SK-N-MC (cell line): Measurements from ENCODE around the gene RNASEH1.

Source experiments
- EZH2 ChIP-seq: fragments of 200-600 bp; sonication (generic); IDR thresholded peaks from one replicate; pipeline ENCODE4 v1.6.1; 2017; ENCODE audit warnings: antibody characterized with exemption
- FOXP2 ChIP-seq: optimal IDR thresholded peaks from 2 replicates; pipeline ENCODE3; 2011; ENCODE audit warnings: mild to moderate bottlenecking, moderate library complexity; ENCODE audit not compliant: insufficient read depth; ENCODE audit errors: extremely low read length, control extremely low read depth
- POLR2AphosphoS5 ChIP-seq: IDR thresholded peaks from 2 replicates; pipeline ENCODE4 v1.6.1; 2012; ENCODE audit warnings: mild to moderate bottlenecking, low read depth, low read length, borderline replicate concordance

DNA sequence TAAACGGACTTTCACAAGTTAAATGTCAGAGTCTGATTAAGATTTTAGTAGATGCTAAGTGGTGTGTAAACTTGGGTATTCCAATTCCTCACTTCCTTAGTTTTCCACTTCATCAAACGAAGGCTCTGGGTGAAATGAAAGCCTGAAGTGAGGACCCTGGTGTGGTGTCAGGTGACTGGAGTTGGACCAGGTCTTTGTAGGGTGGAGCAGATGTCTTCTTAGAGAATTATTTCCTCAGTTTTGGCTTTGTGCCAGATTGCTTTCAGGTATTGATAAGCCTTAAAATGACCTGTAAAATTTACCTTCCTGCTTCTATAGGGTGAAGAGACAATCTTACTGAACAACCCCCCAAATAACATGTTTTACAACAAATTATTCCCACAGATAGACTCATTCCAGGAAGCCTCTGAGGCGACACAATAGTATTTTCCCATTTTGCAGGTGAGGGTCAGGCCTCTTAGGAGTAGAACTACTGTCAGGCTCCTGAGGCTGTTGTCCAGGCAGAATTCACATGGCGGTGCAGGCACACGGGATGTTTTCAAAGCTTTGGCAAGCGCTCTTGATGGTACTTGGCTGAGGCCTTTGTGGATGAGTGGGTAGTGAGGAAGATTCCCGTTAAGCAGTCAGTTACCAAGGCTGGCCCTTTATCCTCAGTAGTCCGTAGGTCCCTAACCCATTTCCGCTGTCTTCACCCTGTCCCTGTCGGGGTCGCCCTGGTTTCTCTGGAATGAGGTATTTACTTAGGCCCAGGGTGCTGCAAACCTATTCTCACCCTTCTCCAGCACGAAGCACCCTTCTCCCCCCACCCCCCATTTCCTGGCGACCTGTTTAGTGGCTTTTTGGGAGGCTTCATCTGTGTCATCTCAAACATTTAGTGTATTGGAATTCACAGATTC lies 23.5 kb upstream of the RNASEH1 start:
- TF ChIP-seq POLR2AphosphoS5 (no peak), EZH2 (no peak), FOXP2 (no peak)
